Measurements from ENCODE around the gene SEC62.
"Not testable (repeated sequence)": the region's sequence is repeated elsewhere in the genome, so short reads cannot be mapped to it uniquely, and the experiment has no call there.

SEC62 gene

GRCh38 chr3:170019306-170019705 lies 52.7 kb downstream of the SEC62 start:
- DNase-seq, result not testable (repeated sequence)

DNA sequence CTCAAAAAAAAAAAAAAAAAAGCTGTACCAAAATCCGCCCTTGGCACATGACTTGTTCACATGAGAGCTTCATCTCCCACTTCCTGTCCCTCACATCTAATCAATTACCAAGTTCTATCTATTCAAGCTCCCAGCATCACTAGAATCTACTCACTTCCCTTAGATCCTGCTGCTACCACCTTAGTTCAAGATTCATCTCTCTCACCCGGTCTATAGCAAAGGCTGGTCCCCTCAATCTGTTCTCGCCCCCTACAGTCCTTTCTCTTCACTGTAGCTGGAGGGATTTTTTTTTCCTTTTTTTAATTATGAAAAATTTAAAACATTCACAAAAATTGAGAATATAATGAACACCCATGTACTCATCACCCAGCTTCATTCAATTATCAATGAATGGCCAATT lies 54.5 kb downstream of the SEC62 start:
- no peak for DNase-seq

DNA sequence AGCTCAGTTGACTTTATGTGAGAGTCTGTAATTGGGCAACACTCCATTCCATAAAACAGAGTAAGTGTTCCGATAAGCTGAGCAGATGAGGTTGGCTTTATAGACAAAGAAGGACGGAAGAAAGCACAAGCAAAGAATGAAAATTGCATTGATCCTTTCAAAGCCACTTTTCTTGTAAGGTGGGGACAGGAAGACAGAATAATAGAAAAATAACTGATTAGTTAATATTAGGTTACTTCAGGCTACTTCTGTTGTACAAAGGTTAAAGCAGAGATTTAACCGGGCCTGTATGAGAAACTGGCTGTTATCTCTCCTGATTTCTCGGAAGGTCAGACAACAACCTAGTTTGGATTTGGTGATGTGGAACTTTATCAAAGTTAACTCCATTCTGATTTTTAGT lies 55.7 kb downstream of the SEC62 start:
- no peak for DNase-seq

DNA sequence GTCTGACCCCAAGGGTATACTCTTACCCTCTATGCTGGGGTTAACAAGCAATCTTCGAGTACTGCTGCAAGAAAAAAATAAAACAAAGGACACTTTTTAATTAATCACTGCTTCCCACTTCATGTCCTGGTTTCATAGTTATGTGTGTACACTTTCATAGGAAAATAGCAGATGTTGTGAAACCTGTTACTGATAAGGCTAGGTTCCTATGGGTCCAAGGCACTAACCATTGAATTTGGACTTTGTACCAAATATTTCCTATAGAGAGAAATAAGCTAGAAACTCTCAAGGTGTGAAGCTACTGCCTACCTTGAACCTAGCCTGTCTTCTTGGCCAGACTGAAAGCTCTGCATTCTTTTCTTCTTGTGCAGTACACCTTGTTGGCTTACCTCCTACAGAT lies 56.6 kb downstream of the SEC62 start:
- no peak for DNase-seq

- DNase-seq, result no peak
Observed at GRCh38 chr3:170024581-170024980, 58.0 kb downstream of the SEC62 start.

DNA sequence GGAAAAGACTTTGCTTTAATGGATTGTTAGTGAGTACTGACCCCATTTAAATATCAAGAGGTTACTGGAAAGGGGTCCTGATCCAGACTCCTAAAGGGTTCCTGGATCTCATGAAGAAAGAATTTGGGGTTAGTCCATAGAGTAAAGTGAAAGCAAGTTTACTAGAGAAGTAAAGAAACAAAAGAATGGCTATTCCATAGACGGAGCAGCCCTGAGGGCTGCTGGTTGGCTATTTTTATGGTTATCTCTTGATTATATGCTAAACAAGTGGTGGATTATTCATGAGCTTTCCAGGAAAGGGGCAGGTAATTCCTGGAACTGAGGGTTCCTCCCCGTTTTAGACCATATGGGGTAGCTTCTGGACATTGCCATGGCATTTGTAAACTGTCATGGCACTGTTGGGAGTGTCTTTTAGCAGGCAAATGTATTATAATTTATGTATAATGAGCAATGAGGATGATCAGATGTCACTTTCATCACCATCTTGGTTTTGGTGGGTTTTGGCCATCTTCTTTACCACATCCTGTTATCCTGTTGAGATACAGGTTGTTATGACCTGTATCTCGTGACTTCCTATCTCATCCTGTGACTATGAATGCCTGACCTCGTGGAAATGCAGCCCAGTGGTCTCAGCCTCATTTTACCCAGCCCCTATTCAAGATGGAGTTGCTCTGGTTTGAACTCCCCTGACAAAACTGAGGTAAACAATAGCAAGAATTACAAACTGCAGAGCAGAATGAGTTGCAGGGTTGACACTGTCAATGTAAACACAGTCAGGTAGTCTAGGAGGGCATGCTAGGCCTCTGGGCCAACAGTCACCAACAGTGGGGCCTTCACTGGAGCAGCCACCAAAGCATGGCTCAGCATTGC lies 60.9 kb downstream of the SEC62 start:
- DNase-seq, result no peak

DNA sequence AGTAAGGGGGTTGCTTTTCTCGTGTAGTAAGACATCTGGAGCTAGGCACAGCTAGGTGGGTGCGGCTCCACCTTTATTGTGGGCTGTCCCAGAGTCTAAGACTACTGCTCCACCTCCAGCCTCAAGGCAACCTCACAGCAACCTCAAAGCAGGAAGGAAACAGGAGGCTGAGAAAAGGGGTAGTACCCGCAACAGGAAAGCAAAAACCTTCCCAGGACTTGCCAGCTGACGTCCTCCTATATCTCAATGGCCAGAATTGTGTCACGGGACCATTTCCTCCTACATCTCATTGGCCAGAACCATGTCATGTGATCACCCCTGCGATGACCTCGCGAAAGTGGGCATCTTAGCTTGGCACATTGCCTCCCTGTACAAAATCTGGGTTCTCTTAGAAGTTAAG lies 66.9 kb downstream of the SEC62 start:
- peak; percentile 19 to 28 for DNase-seq

GRCh38 chr3:170037463-170038433 lies 71.1 kb downstream of the SEC62 start, which contains the start of gene GPR160:
Gene GPR160, plus strand, starts transcription at chr3:170037995. Its CDS starts 45,978 bp downstream, at chr3:170083973.
- peak; percentile 86 to 88 for DNase-seq

DNA sequence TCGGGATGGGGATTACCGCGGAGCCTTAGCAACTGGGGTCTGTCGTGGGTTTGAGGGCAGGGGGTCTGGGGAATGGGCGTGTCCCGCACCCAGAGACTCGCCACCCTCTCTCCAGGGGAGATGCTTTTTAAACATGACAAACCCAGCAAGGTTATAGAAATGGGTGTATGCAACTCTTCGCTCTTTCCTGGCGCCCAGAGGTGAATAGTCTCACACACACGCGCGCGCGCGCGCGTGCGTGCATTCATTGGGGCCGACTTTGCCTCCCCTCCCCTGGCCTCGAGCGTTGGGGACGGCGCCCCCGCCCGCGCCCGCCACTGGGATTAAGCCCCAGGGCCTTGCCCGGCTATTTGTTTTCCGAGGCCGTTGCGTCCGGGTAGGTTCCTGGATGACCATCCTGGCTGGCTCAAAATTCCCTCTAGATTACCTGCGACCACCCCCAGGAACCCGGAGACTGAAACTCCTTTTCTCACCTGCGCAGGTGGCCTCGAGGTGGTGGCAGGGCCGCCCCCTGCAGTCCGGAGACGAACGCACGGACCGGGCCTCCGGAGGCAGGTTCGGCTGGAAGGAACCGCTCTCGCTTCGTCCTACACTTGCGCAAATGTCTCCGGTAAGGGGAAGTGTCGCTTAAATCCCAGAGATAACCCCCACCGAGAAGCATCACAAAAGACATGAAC lies 72.0 kb downstream of the SEC62 start:
- peak; percentile 19 to 41 for DNase-seq

- no peak for DNase-seq
Observed at GRCh38 chr3:170040418-170040817, 73.8 kb downstream of the SEC62 start.

- DNase-seq, result no peak
Observed at GRCh38 chr3:170043506-170043905, 76.9 kb downstream of the SEC62 start.

DNA sequence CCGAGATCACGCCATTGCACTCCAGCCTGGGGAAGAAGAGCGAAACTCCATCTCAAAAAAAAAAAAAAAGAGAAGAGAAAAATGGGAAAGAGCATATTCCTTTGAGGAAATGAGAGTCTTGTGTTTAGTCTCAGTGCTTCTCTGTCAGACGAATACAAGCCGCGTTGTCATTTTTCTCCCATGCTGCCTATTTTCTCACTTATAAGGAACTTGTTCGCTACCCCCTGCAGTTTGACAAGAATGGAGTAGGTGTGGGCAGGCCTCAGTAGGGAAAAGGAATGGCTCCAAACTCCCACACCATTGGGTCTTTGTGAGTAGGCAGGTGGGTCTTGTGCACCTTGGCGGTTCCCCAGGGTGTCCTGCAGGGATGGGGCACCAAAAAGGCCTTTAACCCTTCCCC lies 77.7 kb downstream of the SEC62 start:
- DNase-seq, result no peak

GRCh38 chr3:170044795-170045244 lies 78.2 kb downstream of the SEC62 start:
- DNase-seq, result no peak

- DNase-seq, result no peak
Observed at GRCh38 chr3:170046269-170047132, 79.9 kb downstream of the SEC62 start.

GRCh38 chr3:170047133-170047404 lies 80.5 kb downstream of the SEC62 start:
- no peak for DNase-seq

Measured in activated CD4-positive, alpha-beta T cell treated with anti-CD3 and anti-CD28 coated beads, Interleukin-2, amount 50 U/mL, for 48 hours (primary cell).